ENCODE data around the gene RAB3IP.

RAB3IP gene

GRCh38 chr12:69738351-69739286 is at the start of gene RAB3IP:
Gene RAB3IP (plus strand): TSS chr12:69738860. CDS start chr12:69755409, 16,549 bp downstream.
- peak; percentile 93 to 94 for DNase-seq (ENCODE audit: low read depth in 2 of 2)

GRCh38 chr12:69689638-69690037 is 49.0 kb upstream of the RAB3IP start:
- DNase-seq (ENCODE audit: low read depth in 2 of 2) = no peak

GRCh38 chr12:69694123-69694522 is 44.5 kb upstream of the RAB3IP start:
- DNase-seq (ENCODE audit: low read depth in 2 of 2) = no peak

- no peak for DNase-seq (ENCODE audit: low read depth in 2 of 2)
These were observed 40.6 kb upstream of the RAB3IP start for GRCh38 chr12:69698054-69698453.

GRCh38 chr12:69698769-69699540 is 39.7 kb upstream of the RAB3IP start, which contains the start of gene BEST3:
Gene BEST3 (minus strand): TSS chr12:69699303. CDS start chr12:69697798, 1,505 bp downstream.
- DNase-seq (ENCODE audit: low read depth in 2 of 2) = no peak

GRCh38 chr12:69701826-69702225 is 36.8 kb upstream of the RAB3IP start:
- no peak for DNase-seq (ENCODE audit: low read depth in 2 of 2)

- no peak for DNase-seq (ENCODE audit: low read depth in 2 of 2)
These were observed 35.5 kb upstream of the RAB3IP start for GRCh38 chr12:69703146-69703642.

- no peak for DNase-seq (ENCODE audit: low read depth in 2 of 2)
These were observed 34.3 kb upstream of the RAB3IP start for GRCh38 chr12:69704357-69704756.

GRCh38 chr12:69708649-69709048 is 30.0 kb upstream of the RAB3IP start:
- DNase-seq (ENCODE audit: low read depth in 2 of 2) = no peak

GRCh38 chr12:69712826-69713225 is 25.8 kb upstream of the RAB3IP start:
- DNase-seq (ENCODE audit: low read depth in 2 of 2) = no peak

- no peak for DNase-seq (ENCODE audit: low read depth in 2 of 2)
These were observed 24.1 kb upstream of the RAB3IP start for GRCh38 chr12:69714542-69714941.

- DNase-seq (ENCODE audit: low read depth in 2 of 2) = no peak
These were observed 19.0 kb upstream of the RAB3IP start for GRCh38 chr12:69719336-69720316.

- DNase-seq (ENCODE audit: low read depth in 2 of 2) = no peak
These were observed 17.9 kb upstream of the RAB3IP start for GRCh38 chr12:69720750-69721149.

- no peak for DNase-seq (ENCODE audit: low read depth in 2 of 2)
These were observed 11.7 kb upstream of the RAB3IP start for GRCh38 chr12:69726922-69727321.

- DNase-seq (ENCODE audit: low read depth in 2 of 2) = no peak
These were observed 6.6 kb upstream of the RAB3IP start for GRCh38 chr12:69732088-69732487.

GRCh38 chr12:69733638-69734037 is 5.0 kb upstream of the RAB3IP start:
- DNase-seq (ENCODE audit: low read depth in 2 of 2) = no peak

- DNase-seq (ENCODE audit: low read depth in 2 of 2) = peak; percentile 33 to 47
These were observed 879 bp downstream of the RAB3IP start for GRCh38 chr12:69739287-69740191.

- DNase-seq (ENCODE audit: low read depth in 2 of 2) = no peak
These were observed 5.4 kb downstream of the RAB3IP start for GRCh38 chr12:69744109-69744508.

- DNase-seq (ENCODE audit: low read depth in 2 of 2) = no peak
These were observed 12.8 kb downstream of the RAB3IP start for GRCh38 chr12:69751476-69751875.

GRCh38 chr12:69755302-69755701 is 16.6 kb downstream of the RAB3IP start:
- no peak for DNase-seq (ENCODE audit: low read depth in 2 of 2)
